ENCODE results near the gene ELF4. TPM values are rescaled to one million over a fixed set of nuclear protein-coding genes. Genes with fewer than 3 reads are reported as not detected.

Gene ELF4
- total RNA-seq, 1 experiment from 2014 or later, result 1.9 TPM

GRCh38 chrX:130085551-130086446 is 24.5 kb downstream of the ELF4 start:
- no peak overlapping the region for H3K27ac Mint-ChIP-seq
- ATAC-seq (no peak), DNase-seq (ENCODE audit: low spot score) (no peak)
- TF ChIP-seq ESRRA (CRISPR knock-in tag; IDR thresholded peaks at IDR 0.05; ENCODE audit: borderline replicate concordance) (no peak), TEAD1 (CRISPR knock-in tag; IDR thresholded peaks at IDR 0.05) (no peak), ATF3 (CRISPR knock-in tag; conservative IDR thresholded peaks at IDR 0.05) (no peak), ATF6 (CRISPR knock-in tag; IDR thresholded peaks at IDR 0.05) (no peak), ZNF416 (CRISPR knock-in tag; IDR thresholded peaks at IDR 0.05) (no peak)
- H3K9me3 Mint-ChIP-seq, result no peaks in the 10 kb centered on the region
- H3K36me3 Mint-ChIP-seq, result no peaks in the 10 kb centered on the region
- ChIA-PET CTCF (interaction anchor here (1.6 kb wide), 1 partner anchor 58 kb away, joined by 3 read pairs; no protein-coding TSS in a partner anchor), POLR2A (no interaction called here)
- H3K27me3 Mint-ChIP-seq (ENCODE audit: low read depth), result no peaks in the 10 kb centered on the region; the same call in 1 of the 2 replicates
- no peak overlapping the region for H3K4me3 Mint-ChIP-seq
- peaks cover 20% of the 10 kb centered on the region for H3K4me1 Mint-ChIP-seq

GRCh38 chrX:130084631-130085237 is 25.6 kb downstream of the ELF4 start:
- ATAC-seq, result no peak
- DNase-seq (ENCODE audit: low spot score), result no peak
- Mint-ChIP-seq H3K4me3 (no peak overlapping the region), H3K4me1 (peaks cover 20% of the 10 kb centered on the region), H3K27me3 (ENCODE audit: low read depth) (no peaks in the 10 kb centered on the region), H3K36me3 (no peaks in the 10 kb centered on the region), H3K9me3 (no peaks in the 10 kb centered on the region), H3K27ac (no peak overlapping the region)
- ChIA-PET CTCF (interaction anchor here (0.7 to 1.6 kb wide), 2 partner anchors 24 to 56 kb away, joined by 3 read pairs; no protein-coding TSS in a partner anchor), POLR2A (no interaction called here)
- TF ChIP-seq GRHL2 (CRISPR knock-in tag; IDR thresholded peaks at IDR 0.05; ENCODE audit: insufficient replicate concordance, severe bottlenecking) (no peak), E2F5 (CRISPR knock-in tag; IDR thresholded peaks at IDR 0.05) (no peak), CDX4 (CRISPR knock-in tag; IDR thresholded peaks at IDR 0.05; ENCODE audit: borderline replicate concordance) (no peak), FOXJ3 (CRISPR knock-in tag; IDR thresholded peaks at IDR 0.05; ENCODE audit: borderline replicate concordance) (no peak), CREM (CRISPR knock-in tag; IDR thresholded peaks at IDR 0.05) (no peak), ZNF232 (CRISPR knock-in tag; IDR thresholded peaks at IDR 0.05) (no peak), FOXK1 (CRISPR knock-in tag; IDR thresholded peaks at IDR 0.05) (no peak), ZNF512 (CRISPR knock-in tag; IDR thresholded peaks at IDR 0.05; ENCODE audit: borderline replicate concordance) (no peak), FOXP1 (CRISPR knock-in tag; IDR thresholded peaks at IDR 0.05; ENCODE audit: borderline replicate concordance) (no peak), NFATC4 (CRISPR knock-in tag; IDR thresholded peaks at IDR 0.05) (no peak), SOX15 (CRISPR knock-in tag; IDR thresholded peaks at IDR 0.05) (no peak), NFE2L1 (CRISPR knock-in tag; IDR thresholded peaks at IDR 0.05) (no peak), ZNF396 (CRISPR knock-in tag; IDR thresholded peaks at IDR 0.05; ENCODE audit: borderline replicate concordance) (no peak), CBFB (CRISPR knock-in tag; IDR thresholded peaks at IDR 0.05; ENCODE audit: low read depth) (no peak), OVOL2 (CRISPR knock-in tag; IDR thresholded peaks at IDR 0.05; ENCODE audit: borderline replicate concordance) (no peak), ZNF121 (CRISPR knock-in tag; IDR thresholded peaks at IDR 0.05) (no peak), JUN (CRISPR knock-in tag; IDR thresholded peaks at IDR 0.05) (no peak), TCF7 (CRISPR knock-in tag; IDR thresholded peaks at IDR 0.05; ENCODE audit: low read depth) (no peak), ESRRA (CRISPR knock-in tag; IDR thresholded peaks at IDR 0.05; ENCODE audit: borderline replicate concordance) (no peak)

Measured in WTC11 (cell line).